NCI-H1092 (cell line): ENCODE results near the gene CBFB.
"Not testable (repeated sequence)": the region's sequence is repeated elsewhere in the genome, so short reads cannot be mapped to it uniquely, and the experiment has no call there.

ENCODE experiments used
- DNase-seq: peaks from one replicate; lab custom pipeline; 2025; lab: John Stamatoyannopoulos, UW

CBFB gene

DNA sequence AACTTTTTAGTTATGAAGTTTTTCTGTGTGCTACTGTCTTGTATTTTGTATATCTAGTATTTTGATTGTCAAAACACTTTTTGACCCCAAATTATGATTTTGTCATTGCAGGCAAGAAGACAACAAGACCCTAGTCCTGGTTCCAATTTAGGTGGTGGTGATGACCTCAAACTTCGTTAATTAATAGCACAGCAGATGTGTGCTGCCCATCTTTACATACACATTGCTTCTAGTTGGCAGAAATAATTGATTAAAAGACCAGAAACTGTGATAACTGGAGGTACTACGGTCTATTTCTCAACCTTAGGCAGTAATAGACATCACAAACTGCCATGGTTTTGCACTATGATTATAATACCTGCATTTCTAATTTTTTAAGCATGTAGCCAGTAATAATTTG, 69.7 kb downstream of the CBFB start:
- no peak for DNase-seq

DNA sequence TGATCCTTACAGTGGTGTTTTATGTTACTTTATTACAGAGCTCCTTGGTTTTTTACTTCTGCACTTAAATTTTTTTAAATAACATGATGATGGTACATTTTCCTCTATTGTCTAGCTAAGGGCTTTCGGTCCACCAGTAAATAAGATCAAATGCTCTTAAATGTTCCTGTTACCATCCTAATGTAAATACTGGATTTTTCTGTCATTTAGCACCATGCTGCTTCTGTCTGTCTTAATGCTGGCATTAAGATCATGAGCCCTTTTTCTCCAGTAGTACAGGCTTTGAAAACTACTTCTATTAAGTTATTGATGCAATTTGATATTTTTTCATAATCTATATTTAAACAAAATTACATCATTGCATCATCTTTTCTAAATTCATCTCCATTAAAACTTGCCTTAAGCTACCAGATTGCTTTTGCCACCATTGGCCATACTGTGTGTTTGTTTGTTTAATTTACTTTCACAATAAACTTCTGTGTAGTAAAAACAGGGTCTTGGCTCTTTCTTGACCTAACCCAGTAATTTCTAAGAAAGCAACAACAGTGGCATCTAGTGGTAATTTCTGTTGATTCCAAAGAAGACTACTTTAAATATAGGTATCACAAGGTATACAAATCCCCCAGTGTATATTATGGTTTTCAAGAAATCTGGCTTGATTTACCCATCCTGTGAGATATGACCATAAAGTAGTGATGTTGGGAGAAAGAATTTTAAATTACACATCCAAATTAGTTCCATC, 71.8 kb downstream of the CBFB start:
- no peak for DNase-seq

DNA sequence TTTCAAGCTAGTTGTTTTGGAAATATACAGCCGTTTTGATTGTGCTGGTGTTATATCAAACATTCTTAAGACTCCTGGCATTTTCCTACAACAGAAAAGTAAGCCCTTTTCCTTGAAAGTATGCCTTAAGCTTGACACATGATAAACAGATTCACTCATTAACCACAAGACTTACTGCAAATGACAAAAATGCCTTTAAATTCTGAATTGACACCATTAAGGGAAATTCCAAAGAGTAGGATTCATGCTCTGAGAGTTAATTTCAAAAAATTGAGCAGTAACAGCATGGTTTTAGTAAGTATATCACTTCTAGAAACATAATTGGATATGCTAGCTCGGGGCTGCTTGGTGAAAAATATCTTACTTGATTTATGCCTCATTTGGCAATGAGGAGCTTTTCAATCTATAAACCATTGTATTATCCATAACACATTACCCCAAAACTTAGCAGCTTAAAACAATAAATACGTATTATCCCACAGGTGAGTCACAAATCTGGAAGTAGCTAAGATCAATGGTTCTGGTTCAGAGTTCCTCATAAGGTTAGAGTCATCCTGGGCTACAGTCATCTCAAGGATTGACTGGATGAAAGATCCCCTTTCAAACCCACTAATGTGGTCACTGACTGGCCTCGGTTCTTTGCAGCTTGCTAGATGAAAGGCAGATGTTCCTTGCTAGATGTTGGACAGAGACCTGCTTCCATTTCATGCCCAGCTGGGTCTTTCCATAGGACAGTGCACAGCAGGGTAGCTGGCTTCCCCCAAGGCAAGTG, 72.5 kb downstream of the CBFB start:
- DNase-seq, result no peak

DNA sequence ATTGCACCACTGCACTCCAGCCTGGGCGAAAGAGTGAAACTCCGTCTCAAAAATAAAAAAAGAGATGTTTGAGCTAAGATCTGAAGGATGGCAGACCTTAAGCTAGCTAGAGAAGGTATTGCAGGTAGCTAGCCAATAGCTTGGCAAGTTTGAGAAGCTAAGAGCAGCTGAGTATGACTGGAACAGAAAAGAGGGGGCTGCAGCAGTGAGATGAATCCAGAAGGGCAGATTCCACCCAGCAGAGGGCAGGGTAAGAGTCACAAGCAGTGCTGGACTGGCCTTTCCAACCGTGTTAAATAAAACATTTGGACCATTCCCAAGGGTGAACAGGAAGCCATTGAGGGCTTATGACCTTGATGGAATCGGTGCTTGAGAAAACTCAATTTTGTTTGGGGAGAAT, 75.1 kb downstream of the CBFB start:
- no peak for DNase-seq

DNA sequence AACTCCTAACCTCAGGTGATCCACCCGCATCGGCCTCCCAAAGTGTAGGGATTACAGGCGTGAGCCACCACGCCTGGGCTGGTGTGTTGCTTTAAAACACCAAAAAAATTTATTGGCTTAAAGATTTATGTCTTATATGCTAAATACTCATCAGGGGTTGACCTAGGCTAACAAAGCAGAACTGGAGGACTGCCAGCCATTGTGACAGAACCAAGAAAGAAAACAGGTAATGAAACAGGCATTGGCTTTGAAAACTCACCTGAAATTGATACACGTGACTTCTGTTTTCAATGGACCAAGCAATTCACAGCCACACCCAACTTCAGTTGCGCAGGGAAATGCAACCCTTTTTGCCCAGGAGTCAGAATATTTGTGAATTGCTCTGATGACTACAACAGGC, 75.9 kb downstream of the CBFB start:
- DNase-seq, result no peak

DNA sequence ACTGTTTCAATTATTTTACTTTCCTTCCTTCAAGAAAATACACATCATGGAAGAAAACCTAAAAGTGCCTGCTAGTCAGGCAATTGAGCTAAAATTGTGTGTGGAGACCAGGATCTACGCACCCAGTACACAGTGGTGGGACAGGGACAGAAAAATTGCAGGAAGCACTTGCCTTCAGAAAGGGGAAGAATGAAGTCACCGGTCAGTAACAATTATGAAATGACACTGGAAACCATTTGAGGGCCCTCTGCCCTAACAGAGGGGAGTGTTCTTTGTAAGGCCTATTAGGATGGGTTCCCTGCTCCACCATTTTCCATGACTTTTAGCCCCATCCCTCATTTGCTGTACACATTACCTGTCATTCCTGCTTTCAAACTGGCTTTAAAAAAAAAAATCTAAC, 76.3 kb downstream of the CBFB start:
- no peak for DNase-seq

DNA sequence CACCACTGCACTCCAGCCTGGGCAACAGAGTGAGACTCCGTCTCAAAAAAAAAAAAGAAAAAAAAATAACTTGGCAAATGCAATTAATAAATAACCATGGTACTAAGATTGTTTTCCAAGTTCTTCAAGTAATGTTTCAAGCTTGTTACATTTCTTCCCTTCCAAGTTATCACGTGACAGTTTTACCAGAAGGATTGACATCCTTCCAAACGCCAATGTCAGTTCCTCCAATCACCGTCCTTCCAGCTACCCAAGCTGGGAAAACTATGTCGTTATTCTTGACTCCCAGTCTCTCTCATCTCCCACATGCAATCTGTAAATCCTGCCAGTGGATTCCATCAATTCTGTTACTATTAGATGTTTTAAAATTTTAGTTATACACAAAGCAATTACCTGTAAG, 76.9 kb downstream of the CBFB start:
- no peak for DNase-seq

DNA sequence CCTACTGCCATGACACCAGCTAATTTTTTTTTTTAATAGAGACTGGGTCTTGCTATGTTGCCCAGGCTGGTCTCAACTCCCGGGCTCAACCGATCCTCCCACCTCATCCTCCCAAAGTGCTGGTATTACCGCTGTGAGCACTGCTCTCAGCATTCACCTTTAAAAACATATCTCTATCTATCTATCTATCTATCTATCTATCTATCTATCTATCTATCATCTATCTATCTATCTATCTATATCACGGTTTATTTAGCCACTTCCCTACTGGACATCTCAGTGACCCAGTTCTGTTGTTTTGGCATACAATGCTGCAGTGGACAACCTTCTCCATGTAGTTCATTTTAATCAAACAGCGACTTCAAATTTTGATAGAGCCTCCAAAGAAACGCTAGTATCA, 79.5 kb downstream of the CBFB start:
- no peak for DNase-seq

DNA sequence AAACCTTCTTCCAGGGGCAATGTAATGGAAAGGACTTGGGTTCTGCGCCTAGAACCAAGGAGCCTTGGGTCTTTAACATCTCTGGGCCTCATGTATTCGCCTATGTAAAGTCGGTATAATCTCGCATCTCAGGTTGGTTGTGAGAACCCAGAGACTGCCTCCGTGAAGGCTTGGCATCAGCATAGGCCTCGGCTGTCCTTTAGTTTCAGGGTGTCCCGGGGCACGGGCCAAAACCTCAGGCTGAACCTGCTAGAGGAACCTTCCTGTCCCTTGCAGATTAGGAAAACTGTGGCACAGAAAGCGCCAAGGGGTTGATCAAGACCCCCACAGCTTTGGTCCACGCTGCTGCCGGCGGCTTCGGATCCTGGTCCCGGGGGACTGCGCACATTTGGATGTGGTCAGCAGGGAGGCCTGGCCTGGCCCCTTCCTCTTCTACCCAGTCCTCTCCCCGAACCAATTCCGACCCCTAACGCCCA, 80.0 kb downstream of the CBFB start:
- DNase-seq, result no peak

DNA sequence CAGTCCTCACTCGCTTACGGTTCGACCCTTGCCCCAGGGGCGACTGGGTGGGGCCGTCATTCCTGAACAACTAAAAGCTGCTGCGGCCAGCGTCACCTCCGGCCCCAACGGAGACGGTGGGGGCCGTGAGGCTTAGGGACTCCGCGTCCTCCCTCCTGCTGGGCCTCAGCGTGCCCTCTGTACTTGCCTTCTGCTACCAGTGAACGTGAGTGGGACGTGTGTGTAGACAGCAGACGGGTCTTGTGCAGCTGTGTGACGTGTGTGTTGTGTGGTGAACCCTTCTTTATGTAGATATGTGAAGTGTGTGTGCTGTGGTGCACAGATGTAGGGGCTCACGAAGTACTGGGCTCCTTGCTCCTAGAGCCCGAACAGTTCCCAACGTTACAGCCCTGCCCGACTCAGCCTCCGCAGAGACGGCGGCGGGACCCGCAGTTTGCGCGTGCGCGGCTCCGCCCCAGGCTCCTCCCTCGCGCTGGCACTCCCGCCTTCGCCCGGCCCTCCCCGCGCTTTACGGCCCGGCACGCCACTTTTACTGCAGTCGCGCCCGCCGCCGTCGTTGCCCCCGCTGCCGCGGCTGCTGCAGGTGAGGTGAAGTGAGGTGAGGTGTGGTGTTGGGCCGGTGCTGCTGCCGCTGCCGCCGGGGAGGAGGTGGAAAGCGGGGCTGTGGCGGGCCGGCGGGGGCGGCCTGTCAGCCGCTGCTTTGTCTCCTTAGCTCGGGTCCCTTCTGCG, 80.6 kb downstream of the CBFB start, which contains the start of gene PHAF1:
Gene PHAF1, plus strand, starts transcription at position 535 of the 729 bp plus-strand sequence. CDS start 235 bp downstream, outside the sequence.
- DNase-seq, result peak; percentile 86

DNA sequence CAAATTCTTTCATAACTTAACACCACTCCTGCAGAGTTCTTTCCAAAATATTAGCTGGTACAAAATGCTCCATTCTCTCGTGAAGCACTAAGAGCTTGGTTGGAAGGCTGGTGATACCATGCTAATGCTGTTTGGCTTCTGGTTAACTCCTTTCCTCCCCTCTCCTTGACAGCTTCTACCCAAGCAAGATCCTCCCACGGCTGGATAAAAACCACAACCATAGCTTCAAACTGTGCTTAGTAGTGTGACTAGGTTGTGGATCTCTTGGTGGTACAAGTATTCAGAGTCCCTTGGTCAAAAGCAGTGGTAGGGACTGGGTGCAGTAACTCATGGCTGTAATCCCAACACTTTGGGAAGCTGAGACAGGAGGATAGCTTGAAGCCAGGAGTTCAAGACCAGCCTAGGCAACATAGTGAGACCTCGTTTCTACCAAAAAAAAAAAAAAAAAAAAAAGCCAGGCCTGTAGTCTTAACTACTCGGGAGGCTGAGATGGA, 83.0 kb downstream of the CBFB start:
- DNase-seq, result no peak

DNA sequence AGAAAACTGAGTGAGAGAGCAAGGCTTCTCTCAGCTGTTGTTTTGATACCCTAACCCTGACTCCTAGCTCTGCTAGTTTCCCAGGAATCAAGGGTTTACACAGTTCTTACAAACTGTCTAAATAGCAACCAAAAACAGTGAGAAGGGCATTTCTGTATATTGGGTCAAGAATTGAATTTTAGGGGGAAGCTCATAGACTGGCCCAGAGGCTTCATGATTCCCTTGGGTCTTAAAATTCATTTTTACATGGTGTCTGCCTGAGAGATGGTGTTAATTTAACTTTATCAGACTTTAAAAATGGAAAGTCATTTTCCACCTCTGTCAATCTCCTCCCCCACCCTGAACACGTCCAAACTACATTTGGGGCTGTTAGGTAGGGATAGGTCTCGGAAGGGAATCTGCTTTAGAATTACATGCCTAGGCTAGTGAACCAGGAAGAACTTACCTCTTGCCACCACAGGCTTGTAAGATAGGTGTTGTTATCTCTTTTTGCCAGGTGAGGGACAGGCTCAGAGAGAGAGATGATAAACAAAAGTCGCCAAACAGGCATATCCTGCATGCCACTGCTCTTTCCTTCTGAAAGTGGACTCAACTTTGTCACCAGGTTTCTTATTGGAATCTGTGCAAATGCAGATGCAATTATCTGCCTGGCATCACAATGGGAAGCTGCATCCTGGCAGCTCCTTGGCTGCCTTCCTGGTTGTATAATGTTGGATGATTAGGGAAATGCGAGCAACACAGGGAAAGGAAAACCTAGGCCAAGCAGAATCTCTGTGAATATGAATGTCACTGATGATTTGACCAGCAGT, 83.8 kb downstream of the CBFB start:
- no peak for DNase-seq

DNA sequence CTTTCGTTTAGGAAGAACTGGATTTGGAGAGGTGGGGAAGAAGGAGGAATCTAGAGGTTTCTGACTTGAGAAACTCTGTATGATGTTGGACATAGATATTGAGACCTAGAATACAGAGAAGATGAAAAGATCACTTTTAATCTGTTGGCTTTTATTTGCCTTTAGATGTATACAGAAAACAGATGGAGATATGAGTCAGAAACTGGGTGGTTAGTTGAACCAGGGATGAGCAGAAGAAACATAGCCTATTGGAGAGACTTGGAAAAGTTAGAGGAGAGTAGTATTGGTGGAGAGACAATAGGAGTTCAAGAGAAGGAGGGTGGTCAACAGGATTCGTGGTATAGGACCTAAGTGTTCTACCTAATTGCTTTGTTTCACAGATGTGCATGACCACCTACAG, 85.8 kb downstream of the CBFB start:
- DNase-seq, result no peak

DNA sequence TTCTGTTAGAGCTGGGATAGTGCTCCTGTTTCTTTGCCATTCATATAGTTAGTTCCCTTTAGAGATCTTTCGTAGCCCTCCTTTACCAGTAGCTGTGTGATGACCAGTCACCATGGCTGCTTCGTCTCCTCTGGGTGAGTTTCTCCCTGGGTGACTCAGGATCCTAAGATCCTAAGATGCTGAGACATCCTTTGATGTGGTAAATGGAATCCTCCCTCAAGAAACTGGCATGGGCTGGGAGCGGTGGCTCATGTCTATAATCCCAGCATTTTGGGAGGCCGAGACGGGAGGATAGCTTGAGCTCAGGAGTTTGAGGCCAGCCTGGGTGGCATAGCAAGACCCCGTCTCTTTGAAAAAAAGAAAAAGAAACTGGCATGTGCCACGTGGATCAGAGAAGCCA, 86.7 kb downstream of the CBFB start:
- no peak for DNase-seq

DNA sequence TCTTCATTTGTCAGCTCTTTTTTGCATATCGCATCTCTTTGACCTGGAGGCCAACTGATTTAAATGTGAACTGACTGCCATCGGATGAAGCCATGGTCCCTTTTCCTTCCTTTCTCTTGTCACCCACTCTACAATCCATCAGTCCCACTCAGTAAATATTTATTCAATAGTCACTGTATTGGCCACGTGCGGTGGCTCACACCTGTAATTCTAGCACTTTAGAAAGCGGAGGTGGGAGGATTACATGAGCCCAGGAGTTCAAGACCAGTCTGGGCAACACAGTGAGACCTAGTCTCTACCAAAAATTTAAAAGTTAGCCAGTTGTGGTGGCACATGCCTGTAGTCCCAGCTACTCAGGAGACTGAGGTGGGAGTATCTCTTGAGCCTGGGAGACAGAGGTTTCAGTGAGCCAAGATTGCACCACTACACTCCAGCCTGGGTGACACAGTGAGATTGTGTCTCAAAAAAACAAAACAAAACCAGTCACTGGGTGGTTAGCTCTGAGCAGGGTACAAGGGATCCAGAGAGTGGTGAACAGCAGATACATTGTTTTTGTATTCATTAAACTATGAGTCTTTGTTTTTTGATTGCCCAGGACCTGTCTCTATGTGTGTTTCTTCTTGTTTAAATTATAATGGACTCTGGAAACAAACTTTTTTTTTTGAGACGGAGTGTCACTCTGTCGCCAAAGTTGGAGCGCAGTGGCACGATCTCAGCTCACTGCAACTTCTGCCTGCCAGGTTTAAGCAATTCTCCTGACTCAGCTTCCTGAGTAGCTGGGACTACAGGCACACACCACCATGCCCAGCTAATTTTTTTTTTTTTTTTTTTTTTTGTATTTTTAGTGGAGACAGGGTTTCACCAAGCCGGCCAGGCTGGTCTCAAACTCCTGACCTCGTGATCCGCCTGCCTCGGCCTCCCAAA, 87.7 kb downstream of the CBFB start:
- no peak for DNase-seq

DNA sequence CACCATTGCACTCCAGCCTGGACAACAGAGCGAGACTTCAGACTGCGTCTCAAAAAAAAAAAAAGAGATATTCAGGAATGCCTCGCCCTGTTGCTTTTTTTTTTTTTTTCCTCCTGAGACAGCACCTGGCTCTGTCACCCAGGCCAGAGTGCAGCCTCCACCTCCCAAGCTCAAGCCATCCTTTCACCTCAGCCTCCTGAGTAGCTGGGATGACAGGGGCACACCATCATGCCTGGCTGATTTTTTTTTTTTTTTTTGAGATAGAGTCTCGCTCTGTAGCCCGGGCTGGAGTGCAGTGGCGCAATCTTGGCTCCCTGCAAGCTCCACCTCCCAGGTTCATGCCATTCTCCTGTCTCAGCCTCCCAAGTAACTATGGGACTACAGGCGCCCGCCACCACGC, 88.8 kb downstream of the CBFB start:
- no peak for DNase-seq

DNA sequence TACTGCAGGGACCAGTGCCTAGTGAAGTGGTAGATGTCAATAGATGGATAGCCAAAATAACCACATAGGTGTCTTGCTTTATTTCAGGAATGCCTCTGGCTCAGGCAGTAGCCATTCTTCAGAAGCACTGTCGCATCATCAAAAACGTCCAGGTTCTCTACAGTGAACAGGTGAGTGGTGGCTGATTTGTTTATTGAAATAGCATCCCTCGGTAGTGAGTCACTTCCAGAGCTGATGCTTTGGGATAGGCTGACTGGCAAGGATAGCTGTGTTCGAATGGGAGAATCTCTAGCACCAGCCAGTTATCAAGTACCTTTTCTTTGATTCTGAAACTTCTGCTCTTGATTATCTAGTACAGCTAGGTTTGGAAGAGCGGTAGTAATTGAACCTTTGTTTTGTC, 91.1 kb downstream of the CBFB start:
- DNase-seq, result no peak

DNA sequence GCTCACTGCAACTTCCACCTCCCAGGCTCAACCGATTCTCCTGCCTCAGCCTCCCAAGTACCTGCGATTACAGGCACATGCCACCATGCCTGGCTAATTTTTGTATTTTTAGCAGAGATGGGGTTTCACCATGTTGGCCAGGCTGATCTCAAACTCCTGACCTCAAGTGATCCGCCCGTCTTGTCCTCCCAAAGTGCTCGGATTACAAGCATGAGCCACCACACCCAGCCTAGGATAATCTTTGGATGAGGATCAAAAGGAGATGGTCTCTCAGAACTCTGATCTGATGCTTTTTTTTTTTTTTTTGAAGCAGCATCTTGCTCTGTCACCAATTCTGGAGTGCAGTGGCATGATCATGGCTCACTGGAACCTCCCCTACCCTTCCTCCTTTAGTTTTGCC, 93.8 kb downstream of the CBFB start:
- DNase-seq, result not testable (repeated sequence)

DNA sequence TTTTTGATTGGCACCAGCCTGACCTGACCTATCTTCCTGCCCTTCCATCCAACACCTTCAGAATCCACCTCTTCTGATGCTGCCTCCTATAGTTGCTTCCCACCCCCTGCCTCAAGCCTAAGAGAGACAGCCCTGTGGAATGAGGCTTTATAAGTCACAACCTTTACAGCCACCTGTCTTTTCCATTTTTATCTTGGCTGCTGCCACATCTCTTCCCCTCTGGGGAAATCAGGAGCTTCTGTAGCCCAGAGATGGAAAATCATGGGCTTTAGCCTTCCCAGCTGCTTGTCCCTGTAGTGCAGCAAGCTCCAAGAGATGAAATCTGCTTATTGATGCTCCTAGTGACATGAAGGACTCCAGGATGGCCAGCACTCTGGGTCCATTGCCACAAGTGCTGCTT, 99.5 kb downstream of the CBFB start:
- no peak for DNase-seq

DNA sequence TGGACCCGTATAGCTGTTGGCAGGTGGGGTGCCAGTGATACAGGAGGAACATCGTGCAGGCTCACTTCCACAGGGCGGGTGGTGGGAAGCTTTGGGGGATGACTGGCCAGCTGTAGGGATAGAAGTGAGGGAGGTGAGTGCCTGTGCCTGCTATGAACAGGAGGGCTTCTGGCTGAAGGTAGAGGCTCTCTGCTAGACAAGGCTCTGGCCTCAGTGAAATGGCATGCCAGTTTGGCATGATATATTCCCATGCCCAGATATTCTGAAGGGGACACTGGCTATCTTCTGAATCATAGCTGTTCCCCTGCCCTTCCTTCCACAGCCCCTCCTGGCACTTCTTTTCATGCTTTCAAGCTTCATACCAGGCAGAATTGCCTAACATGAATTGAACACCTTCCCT, 99.9 kb downstream of the CBFB start:
- DNase-seq, result no peak

DNA sequence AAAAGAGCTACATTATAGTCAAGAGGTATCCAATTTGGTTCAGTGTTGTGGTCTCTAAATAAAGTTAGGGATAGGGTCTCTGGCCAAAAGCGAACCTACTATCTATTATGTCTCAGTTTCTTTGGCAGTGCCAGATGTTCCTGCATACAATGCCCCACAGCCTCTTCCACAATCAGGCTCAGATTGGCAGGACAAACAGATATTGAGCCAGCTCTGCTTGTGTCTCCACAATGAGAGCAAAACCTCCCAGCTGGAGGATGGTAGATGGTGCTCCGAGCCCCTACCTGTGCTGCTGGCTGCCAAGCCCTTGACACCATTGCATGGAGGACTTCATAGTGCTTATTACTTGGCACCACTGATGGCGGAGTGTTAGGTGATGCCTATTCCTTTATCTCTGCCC, 100.5 kb downstream of the CBFB start:
- DNase-seq, result no peak
